Measurements from ENCODE around the gene EHF. TPM values are rescaled to one million over a fixed set of nuclear protein-coding genes. Genes with fewer than 3 reads are reported as not detected.

EHF gene
- total RNA-seq, 1 donor from 2014 or later: 239 TPM

- no peak overlapping the region for H3K4me3 ChIP-seq (ENCODE audit: low read depth, low read length)
- no peaks in the 10 kb centered on the region for H3K36me3 ChIP-seq (ENCODE audit: control insufficient read depth, insufficient read depth, low read length)
- FAIRE-seq (no peak), DNase-seq (ENCODE audit: low read depth) (no peak)
- TF ChIP-seq CTCF (IDR thresholded peaks at IDR 0.05; ENCODE audit: insufficient read depth, low read length, severe bottlenecking): no peak
- no peaks in the 10 kb centered on the region for H3K27me3 ChIP-seq (ENCODE audit: control insufficient read depth, insufficient read depth, low read length)
These were observed 7.3 kb upstream of the EHF start for GRCh38 chr11:34613552-34614056.

GRCh38 chr11:34614344-34615104 lies 6.4 kb upstream of the EHF start:
- H3K27me3 ChIP-seq (ENCODE audit: control insufficient read depth, insufficient read depth, low read length): no peaks in the 10 kb centered on the region
- TF ChIP-seq CTCF (IDR thresholded peaks at IDR 0.05; ENCODE audit: insufficient read depth, low read length, severe bottlenecking): no peak
- DNase-seq (ENCODE audit: low read depth) (no peak), FAIRE-seq (no peak)
- no peaks in the 10 kb centered on the region for H3K36me3 ChIP-seq (ENCODE audit: control insufficient read depth, insufficient read depth, low read length)
- H3K4me3 ChIP-seq (ENCODE audit: low read depth, low read length): no peak overlapping the region

GRCh38 chr11:34616086-34616485 lies 4.8 kb upstream of the EHF start:
- no peaks in the 10 kb centered on the region for H3K27me3 ChIP-seq (ENCODE audit: control insufficient read depth, insufficient read depth, low read length)
- no peaks in the 10 kb centered on the region for H3K36me3 ChIP-seq (ENCODE audit: control insufficient read depth, insufficient read depth, low read length)
- DNase-seq (ENCODE audit: low read depth) (no peak), FAIRE-seq (no peak)
- no peak for TF ChIP-seq CTCF (IDR thresholded peaks at IDR 0.05; ENCODE audit: insufficient read depth, low read length, severe bottlenecking)
- no peak overlapping the region for H3K4me3 ChIP-seq (ENCODE audit: low read depth, low read length)

- TF ChIP-seq CTCF (IDR thresholded peaks at IDR 0.05; ENCODE audit: insufficient read depth, low read length, severe bottlenecking): no peak
- Histone ChIP-seq H3K27me3 (ENCODE audit: control insufficient read depth, insufficient read depth, low read length) (no peaks in the 10 kb centered on the region), H3K4me3 (ENCODE audit: low read depth, low read length) (no peak overlapping the region), H3K36me3 (ENCODE audit: control insufficient read depth, insufficient read depth, low read length) (no peaks in the 10 kb centered on the region)
- no peak for FAIRE-seq
- DNase-seq (ENCODE audit: low read depth): no peak
These were observed 3.9 kb upstream of the EHF start for GRCh38 chr11:34616830-34617504.

- Histone ChIP-seq H3K27me3 (ENCODE audit: control insufficient read depth, insufficient read depth, low read length) (no peaks in the 10 kb centered on the region), H3K36me3 (ENCODE audit: control insufficient read depth, insufficient read depth, low read length) (no peaks in the 10 kb centered on the region), H3K4me3 (ENCODE audit: low read depth, low read length) (no peak overlapping the region)
- no peak for FAIRE-seq
- no peak for DNase-seq (ENCODE audit: low read depth)
- TF ChIP-seq CTCF (IDR thresholded peaks at IDR 0.05; ENCODE audit: insufficient read depth, low read length, severe bottlenecking): no peak
These were observed 2.5 kb upstream of the EHF start for GRCh38 chr11:34618406-34618805.
